K562 (cell line): ENCODE results near the gene NOL11. TPM values are rescaled to one million over a fixed set of nuclear protein-coding genes. Genes with fewer than 3 reads are reported as not detected.
A peak's percentile ranks its signal among the peaks of the same experiment; 100 is the strongest.

Source experiments
- ATAC-seq: fragments of 200-7000 bp; cut with Tn5 transposase; 3 replicates; pipeline ENCODE4 v1.9.1; 2020; ENCODE audit warnings: moderate library complexity
- Bru-seq: library from RNA; stranded (reverse); fragments of 400-500 nt; gene quantifications from one replicate; lab custom pipeline; 2021; lab: Mats Ljungman, UMichigan
- BruChase-seq, 2 experiments: library from RNA; stranded (reverse); fragments of 400-500 nt; gene quantifications; one replicate each; lab custom pipeline; 2021; lab: Mats Ljungman, UMichigan
- BruUV-seq: library from RNA; stranded (reverse); fragments of 400-500 nt; replicated peaks from 2 replicates; lab custom pipeline; 2021; lab: Mats Ljungman, UMichigan
- CTCF ChIA-PET: fragments of 300-600 bp; formaldehyde crosslinking; extraction: SDS; loops from one replicate; lab custom pipeline; 2021; ENCODE audit warnings: low intra/inter-chr PET ratio; lab: Yijun Ruan, JAX
- POLR2A ChIA-PET: fragments of 300-600, 350-650 bp; sonication (Branson Sonifier 250); formaldehyde crosslinking; extraction: SDS; loops from one replicate; lab custom pipeline; 2021; ENCODE audit warnings: antibody characterized with exemption, inconsistent platforms; lab: Yijun Ruan, JAX
- DNase-seq, 4 experiments: peaks; one replicate each; pipeline versions ENCODE4 v3.0.0 to v3.0.0-alpha.2; 2011 to 2018; ENCODE audit warnings: low spot score in 3 of 4, mixed read lengths in 3 of 4; ENCODE audit errors: extremely low read depth in 1 of 4
- FAIRE-seq: peaks from 2 replicates; lab custom pipeline; 2011; peaks lifted over from hg19 to GRCh38; lab: Jason Lieb, UNC
- H2AFZ ChIP-seq: 2 replicates; pipeline ENCODE4 v1.6.0; 2011; ENCODE audit warnings: low read depth, low read length, control low read depth, inconsistent platforms
- H3K27ac ChIP-seq: fragments of 200-600 bp; 3 replicates; pipeline ENCODE4 v1.8.0; 2011; ENCODE audit warnings: low read depth, mild to moderate bottlenecking, control low read depth, inconsistent platforms, low read length, moderate library complexity, mixed read lengths; ENCODE audit errors: extremely low read depth
- H3K27me3 ChIP-seq, 2 experiments: fragments of 300-600 bp in 1 of 2; 2 replicates in 1 of 2; 3 replicates in 1 of 2; pipeline versions ENCODE4 v1.6.0 to v1.8.0; 2011; ENCODE audit warnings: inconsistent platforms in 2 of 2, low read length in 2 of 2, mild to moderate bottlenecking in 1 of 2, mixed read lengths in 1 of 2, moderate library complexity in 1 of 2; ENCODE audit not compliant: control insufficient read depth in 2 of 2, insufficient read depth in 2 of 2
- H3K36me3 ChIP-seq: fragments of 300-600 bp; 3 replicates; pipeline ENCODE4 v1.8.0; 2011; ENCODE audit warnings: mild to moderate bottlenecking, low read length, inconsistent platforms; ENCODE audit not compliant: control insufficient read depth, insufficient read depth
- H3K4me1 ChIP-seq, 2 experiments: fragments of 200-600 bp in 1 of 2; replicated peaks in 1 of 2; 2 replicates in 1 of 2; 3 replicates in 1 of 2; pipeline versions ENCODE4 v1.5.1 to v1.8.0; 2011; ENCODE audit warnings: inconsistent platforms in 2 of 2, low read length in 2 of 2, mild to moderate bottlenecking in 1 of 2, mixed read lengths in 1 of 2, moderate library complexity in 1 of 2; ENCODE audit not compliant: control insufficient read depth in 2 of 2, insufficient read depth in 2 of 2
- H3K4me2 ChIP-seq: 2 replicates; pipeline ENCODE4 v1.6.1; 2011; ENCODE audit warnings: low read length, control low read depth, inconsistent platforms, mixed read lengths; ENCODE audit not compliant: insufficient read depth
- H3K4me3 ChIP-seq: fragments of 200-600 bp; sonication (generic), shearing (Covaris generic); 2 replicates; pipeline ENCODE4 v1.5.1; 2016; ENCODE audit warnings: control low read depth, inconsistent platforms
- H3K79me2 ChIP-seq: fragments of 200-600 bp; 3 replicates; pipeline ENCODE4 v1.8.0; 2011; ENCODE audit warnings: low read length, inconsistent platforms; ENCODE audit not compliant: control insufficient read depth, insufficient read depth
- H3K9ac ChIP-seq, 2 experiments: 2 replicates each; pipeline versions ENCODE4 v1.6.0 to v1.6.1; 2011; ENCODE audit warnings: low read depth in 2 of 2, low read length in 2 of 2, control low read depth in 1 of 2, inconsistent platforms in 1 of 2, mild to moderate bottlenecking in 1 of 2, mixed read lengths in 1 of 2; ENCODE audit not compliant: insufficient read depth in 1 of 2
- H3K9me1 ChIP-seq: one replicate; pipeline ENCODE4 v1.6.0; 2011; ENCODE audit warnings: inconsistent platforms, mild to moderate bottlenecking, low read length, moderate library complexity; ENCODE audit not compliant: control insufficient read depth, insufficient read depth
- H3K9me3 ChIP-seq: replicated peaks from 2 replicates; pipeline ENCODE4 v1.5.1; 2011; ENCODE audit warnings: low read depth, low read length, inconsistent platforms; ENCODE audit not compliant: control insufficient read depth, insufficient read depth
- H4K20me1 ChIP-seq: replicated peaks from 2 replicates; pipeline ENCODE4 v1.6.1; 2011; ENCODE audit warnings: low read length, inconsistent platforms, mixed read lengths; ENCODE audit not compliant: control insufficient read depth, insufficient read depth
- ARID1B ChIP-seq: fragments of 450-650 bp; IDR thresholded peaks from 2 replicates; pipeline ENCODE4 v1.6.1; 2016; ENCODE audit warnings: antibody characterized with exemption, mild to moderate bottlenecking, inconsistent platforms
- CCAR2 ChIP-seq: fragments of 200-400 bp; formaldehyde crosslinking; IDR thresholded peaks from 2 replicates; pipeline ENCODE4 v1.6.1; 2017; ENCODE audit warnings: mild to moderate bottlenecking, low read depth, low read length
- CEBPB ChIP-seq: fragments of 450-650 bp; IDR thresholded peaks from 2 replicates; pipeline ENCODE4 v1.6.1; 2016; ENCODE audit warnings: missing genetic modification characterization, missing compliant biosample characterization
- EP300 ChIP-seq: IDR thresholded peaks from 2 replicates; pipeline ENCODE4 v1.6.1; 2012; ENCODE audit warnings: low read length, improper control_type of control experiment
- FOXJ3 ChIP-seq: sonication (generic); formaldehyde crosslinking; IDR thresholded peaks from 2 replicates; pipeline ENCODE4 v1.4.0; 2020; ENCODE audit warnings: mild to moderate bottlenecking, missing genetic modification reagents
- KAT2B ChIP-seq: IDR thresholded peaks from one replicate; pipeline ENCODE4 v1.6.1; 2012; ENCODE audit warnings: low read depth, mild to moderate bottlenecking, control low read depth, inconsistent platforms, low read length, moderate library complexity
- KDM5B ChIP-seq: fragments of 200-600 bp; sonication (generic); IDR thresholded peaks from 2 replicates; pipeline ENCODE4 v1.6.1; 2012; ENCODE audit warnings: low read depth, mild to moderate bottlenecking, moderate library complexity, low read length, control low read depth, inconsistent platforms; ENCODE audit not compliant: insufficient replicate concordance
- NFIC ChIP-seq: fragments of 450-650 bp; IDR thresholded peaks from 2 replicates; pipeline ENCODE4 v1.6.1; 2017; ENCODE audit warnings: mild to moderate bottlenecking, inconsistent platforms
- POLR3A ChIP-seq: IDR thresholded peaks from 2 replicates; pipeline ENCODE4 v1.6.1; 2011; ENCODE audit warnings: borderline replicate concordance, mild to moderate bottlenecking, moderate library complexity; ENCODE audit not compliant: insufficient read length, insufficient read depth; ENCODE audit errors: extremely low read depth
- RBM25 ChIP-seq: fragments of 200-400 bp; formaldehyde crosslinking; IDR thresholded peaks from 2 replicates; pipeline ENCODE4 v1.6.1; 2018; ENCODE audit warnings: low read length, low read depth, moderate library complexity; ENCODE audit not compliant: severe bottlenecking
- SPI1 ChIP-seq: IDR thresholded peaks from 2 replicates; pipeline ENCODE4 v1.6.1; 2011; ENCODE audit warnings: low read depth, low read length, control low read depth, borderline replicate concordance
- TRIM28 ChIP-seq: fragments of 450-650 bp; IDR thresholded peaks from 2 replicates; pipeline ENCODE4 v1.6.1; 2017
- VEZF1 ChIP-seq: fragments of 200-800 bp; sonication (Bioruptor generic); IDR thresholded peaks from 2 replicates; pipeline ENCODE4 v1.6.1; 2017; ENCODE audit warnings: missing genetic modification characterization, missing compliant biosample characterization
- ZNF778 ChIP-seq: fragments of 450-650 bp; formaldehyde crosslinking; IDR thresholded peaks from 2 replicates; pipeline ENCODE4 v1.4.0; 2020; ENCODE audit warnings: mild to moderate bottlenecking, moderate library complexity
- WGBS: fragments of 100-300 bp; shearing (Covaris generic); methylation state at CpG from one replicate; pipeline ENCODE4 v1.1.6; 2016; ENCODE audit warnings: low coverage, mixed read lengths; ENCODE audit not compliant: insufficient coverage; ENCODE audit errors: missing lambda C conversion rate; 5-methylcytosine and 5-hydroxymethylcytosine counted together
- in situ Hi-C: fragments of 300-500 bp; cut with MboI; formaldehyde crosslinking; loops from 4 replicates; pipeline ENCODE4 v1.15.0; 2018; ENCODE audit warnings: inconsistent platforms, mixed read lengths
- intact Hi-C: fragments of 100-400 bp; cut with micrococcal nuclease; formaldehyde crosslinking; loops from 2 replicates; pipeline ENCODE4 v1.14.2; 2022
- long read RNA-seq, 3 experiments: library from polyadenylated mRNA in 2 of 3; library from RNA in 1 of 3; unstranded in 2 of 3; stranded (forward) in 1 of 3; transcript quantifications; one replicate each; pipeline ENCODE4 v2.0.0, GENCODE V29; 2019 to 2022
- polyA minus RNA-seq, 3 experiments: library from RNA; depleted of rRNA, polyadenylated mRNA; stranded (reverse); fragments of >200 nt; gene quantifications; 2 replicates each; pipeline ENCODE4 v1.2.3, GENCODE V29; 2011
- polyA plus RNA-seq, 8 experiments: library from polyadenylated mRNA; depleted of rRNA in 4 of 8; stranded (reverse) in 5 of 8; unstranded in 3 of 8; fragments of >200 nt; fragmentation: Nextera tagmentation in 2 of 8; fragmentation: Illumina TruSeq in 1 of 8; extraction: Ambion mirVana in 2 of 8; extraction: Trizol in 1 of 8; gene quantifications; 2 replicates each; pipeline versions ENCODE4 v1.2.1 to v1.2.3, GENCODE V29; 2011 to 2014; ENCODE audit warnings: inconsistent platforms in 1 of 8, missing spikeins in 1 of 8
- total RNA-seq, 7 experiments: library from RNA; depleted of rRNA in 6 of 7; stranded (reverse); fragments of >200 nt in 6 of 7; fragmentation: Illumina TruSeq in 2 of 7; extraction: Trizol in 2 of 7; gene quantifications; 2 replicates each; pipeline versions ENCODE4 v1.2.1 to v1.2.3, GENCODE V29; 2011 to 2021; ENCODE audit warnings: low replicate concordance in 1 of 7

The NOL11 gene
- total RNA-seq (2011; cell fraction: chromatin; rRNA removed; ENCODE audit: low replicate concordance) = 110 and 219 TPM in 2 replicates
- total RNA-seq (2011; cell fraction: nucleolus; rRNA removed) = 45.7 and 68.9 TPM in 2 replicates
- 71.0 and 71.3 TPM in 2 replicates for total RNA-seq (2011; cell fraction: nucleoplasm; rRNA removed)
- total RNA-seq (2014; rRNA removed) (61.1 and 67.6 TPM in 2 replicates), total RNA-seq (2014; rRNA removed; fragmentation: Illumina TruSeq; extraction: Trizol) (129 and 143 TPM in 2 replicates), total RNA-seq (2015; rRNA removed; fragmentation: Illumina TruSeq; extraction: Trizol) (113 and 129 TPM in 2 replicates), total RNA-seq (2021) (88.7 and 98.9 TPM in 2 replicates), polyA plus RNA-seq (2011; rRNA removed) (87.8 and 121 TPM in 2 replicates), polyA plus RNA-seq (2014; fragmentation: Illumina TruSeq; extraction: Trizol) (87.1 and 107 TPM in 2 replicates), polyA plus RNA-seq (2014; fragmentation: Nextera tagmentation; extraction: Ambion mirVana) (100 to 1,000 TPM; 130 to 175 TPM), polyA plus RNA-seq (2014; rRNA removed) (72.2 and 75.6 TPM in 2 replicates), polyA minus RNA-seq (2011; rRNA and poly(A)+ RNA removed) (121 and 123 TPM in 2 replicates), Bru-seq, nascent RNA (percentile 90 among the genes with signal in this experiment), BruChase-seq, experiment 1, labeled RNA remaining after a 2-hour chase (percentile 95 among the genes with signal in this experiment), BruChase-seq, experiment 2, labeled RNA remaining after a 6-hour chase (percentile 96 among the genes with signal in this experiment)
- 21.3 and 32.5 TPM in 2 replicates for polyA plus RNA-seq (2011; cell fraction: cytosol; rRNA removed)
- 42.5 and 60.9 TPM in 2 replicates for polyA plus RNA-seq (2011; cell fraction: nucleus; rRNA removed)
- polyA plus RNA-seq (2012) = 46.1 and 72.4 TPM in 2 replicates
- 129 and 148 TPM in 2 replicates for polyA minus RNA-seq (2011; cell fraction: cytosol; rRNA and poly(A)+ RNA removed)
- 51.0 and 77.2 TPM in 2 replicates for polyA minus RNA-seq (2011; cell fraction: nucleus; rRNA and poly(A)+ RNA removed)
- long read RNA-seq, experiment 1, transcript NOL11-201 (18 exons, 2,947 nt) = major isoform, 344 of 458 reads
- long read RNA-seq, experiment 1, partial matches to known transcripts = 82 of 458 reads
- long read RNA-seq, experiment 1, other reads (novel, unspliced or antisense) = 32 of 458 reads
- long read RNA-seq, experiment 2, transcript NOL11-201 (18 exons, 2,947 nt) = major isoform, 49 of 103 reads
- long read RNA-seq, experiment 2, partial matches to known transcripts = 37 of 103 reads
- long read RNA-seq, experiment 2, other reads (novel, unspliced or antisense) = 14 of 103 reads
- long read RNA-seq, experiment 3, transcript NOL11-201 (18 exons, 2,947 nt) = major isoform, 123 of 150 reads
- long read RNA-seq, experiment 3, partial matches to known transcripts = 20 of 150 reads
- long read RNA-seq, experiment 3, other reads (novel, unspliced or antisense) = 7 of 150 reads

- Histone ChIP-seq H3K27ac (peak within 1 kb of the TSS; percentile 90), H2AFZ (peak within 1 kb of the TSS; percentile 97), H4K20me1 (no peaks in the 10 kb centered on the region; the same call in 1 of the 2 replicates), H3K4me1 (0 out of 5 replicates have a peak, but pooled peaks cover 0 to 5% of the 10 kb centered on the region in 2 experiments), H3K27me3 (no peaks in the 10 kb centered on the region), H3K9ac (peak within 1 kb of the TSS; percentile 95 to 100), H3K36me3 (peaks cover 34% of the 10 kb centered on the region), H3K4me2 (peak within 1 kb of the TSS; percentile 96), H3K9me1 (no peaks in the 10 kb centered on the region), H3K4me3 (peak within 1 kb of the TSS; percentile 75), H3K9me3 (peaks cover 4% of the 10 kb centered on the region; the same call in 1 of the 2 replicates), H3K79me2 (peaks cover 50% of the 10 kb centered on the region)
- ATAC-seq = peak; percentile 98
- intact Hi-C loops (loop anchor here (1.0 kb wide), 2 partner anchors 62 to 108 kb away; partner anchors contain the start of gene BPTF), in situ Hi-C loops (no loop called here)
- ChIA-PET POLR2A (interaction anchor here (0.7 to 2.8 kb wide), 13 partner anchors 9 to 353 kb away, joined by 3 to 15 read pairs (median 4); no protein-coding TSS in a partner anchor), CTCF (interaction anchor here (0.7 to 1.6 kb wide), 2 partner anchors 107 to 108 kb away, joined by 7 to 9 read pairs; partner anchors contain the start of gene BPTF)
- peak; percentile 96 to 99 (median 97) for DNase-seq
- peak; percentile 98 for FAIRE-seq
- WGBS = under 1% methylated on average over 49 of the region's 49 CpGs
- BruUV-seq = TSS peak; percentile 85
- TF ChIP-seq KDM5B = peak; percentile 86
- TF ChIP-seq ZNF778 = no peak
- TF ChIP-seq RBM25 = peak; percentile 65
- peak; percentile 77 for TF ChIP-seq VEZF1 (CRISPR knock-in tag)
- TF ChIP-seq EP300 = peak; percentile 60; the same call in 1 of the 2 replicates
- TF ChIP-seq SPI1 = peak; percentile 67
- no peak for TF ChIP-seq CCAR2
- TF ChIP-seq FOXJ3 (CRISPR knock-in tag) = no peak
- TF ChIP-seq POLR3A = no peak
- TF ChIP-seq KAT2B = peak; percentile 70
- peak; percentile 86 for TF ChIP-seq CEBPB (tag)
- TF ChIP-seq NFIC = peak; percentile 61
- peak; percentile 37; the same call in 1 of the 2 replicates for TF ChIP-seq ARID1B
- 0 out of 2 replicates have a peak, but pooled peaks have one; percentile 15 for TF ChIP-seq TRIM28
Measured at GRCh38 chr17:67717624-67718324, at the start of gene NOL11. TSS of gene NOL11 (plus strand) at chr17:67717936. CDS start at chr17:67717948, 12 bp downstream.
